ENCODE results near the gene NAALADL2. TPM values are rescaled to one million over a fixed set of nuclear protein-coding genes. Genes with fewer than 3 reads are reported as not detected.
A peak's percentile ranks its signal among the peaks of the same experiment; 100 is the strongest.

Gene NAALADL2
- total and polyA plus RNA-seq, 2 of the 8 experiments (the other 6 are each of a cell fraction or from before 2014, with no cell fraction given): 0.12 to 0.22 TPM

DNA sequence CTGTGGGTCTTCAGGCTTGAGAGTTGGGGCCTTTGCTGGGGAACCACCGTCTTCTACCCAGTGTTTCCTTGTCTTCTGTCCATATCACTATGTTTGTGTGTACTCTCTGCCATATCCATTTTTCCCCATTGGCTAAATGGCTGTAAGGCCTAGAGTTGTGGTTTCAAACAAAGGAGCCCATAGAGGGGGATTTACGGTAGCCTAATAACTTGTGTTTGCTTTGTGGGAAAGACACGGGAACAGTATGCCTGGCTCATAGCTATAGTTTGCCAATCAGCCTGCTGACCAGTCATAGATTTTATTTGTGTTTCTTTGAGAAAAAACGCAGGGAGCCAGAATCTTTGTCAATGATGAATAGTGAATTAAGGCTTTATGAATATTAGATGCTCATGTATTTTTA lies 554.8 kb downstream of the NAALADL2 start:
- Histone ChIP-seq H4K20me1 (replicated peaks in 1 of 2; ENCODE audit: control insufficient read depth in 1 of 2, insufficient read depth in 2 of 2, low read length in 2 of 2) (no peaks in the 10 kb centered on the region), H3K79me1 (ENCODE audit: low read depth, low read length) (no peaks in the 10 kb centered on the region), H2AFZ (ENCODE audit: low read length) (peak overlapping the region; percentile 28), H2BK120ac (replicated peaks; ENCODE audit: low read depth, low read length) (no peak overlapping the region), H3K56ac (replicated peaks; ENCODE audit: insufficient read length, low read depth, low read length) (no peak overlapping the region), H2BK20ac (ENCODE audit: low read length) (no peak overlapping the region), H3K9me3 (ENCODE audit: insufficient read depth in 2 of 2, low read depth in 1 of 2, low read length in 1 of 2) (no peaks in the 10 kb centered on the region), H2AK5ac (ENCODE audit: low read depth, low read length) (no peak overlapping the region), H2BK12ac (ENCODE audit: low read depth, low read length) (no peak overlapping the region), H4K5ac (ENCODE audit: insufficient read length, low read depth, low read length) (no peak overlapping the region), H3K4ac (replicated peaks; ENCODE audit: insufficient read length, low read depth, low read length) (no peak overlapping the region), H4K91ac (replicated peaks; ENCODE audit: insufficient read length, low read length) (no peak overlapping the region), H3K14ac (ENCODE audit: insufficient read length) (no peak overlapping the region), H3K36me3 (ENCODE audit: control insufficient read depth in 2 of 4, insufficient read depth in 4 of 4, low read length in 3 of 4) (no peaks in the 10 kb centered on the region), H4K8ac (ENCODE audit: extremely low read depth, insufficient read depth, low read length) (no peak overlapping the region), H3K4me1 (replicated peaks in 1 of 4; ENCODE audit: control insufficient read depth in 3 of 4, insufficient read depth in 4 of 4, low read length in 3 of 4) (no peaks in the 10 kb centered on the region), H3K9ac (replicated peaks in 1 of 4; ENCODE audit: extremely low read depth in 1 of 4, low read depth in 3 of 4, low read length in 3 of 4) (no peak overlapping the region), H3K79me2 (ENCODE audit: control insufficient read depth in 1 of 2, insufficient read depth in 2 of 2, low read length in 2 of 2) (no peaks in the 10 kb centered on the region), H3K27me3 (replicated peaks in 1 of 4; ENCODE audit: control insufficient read depth in 3 of 4, extremely low read depth in 1 of 4, insufficient read depth in 3 of 4, low read length in 3 of 4) (no peaks in the 10 kb centered on the region), H3K4me3 (ENCODE audit: extremely low read depth in 1 of 4, insufficient read depth in 2 of 4, low read depth in 3 of 4, low read length in 4 of 4) (no peak overlapping the region), H3K4me2 (ENCODE audit: insufficient read depth in 1 of 2, low read depth in 2 of 2, low read length in 2 of 2) (no peak overlapping the region), H3K18ac (ENCODE audit: extremely low read depth, low read length) (no peak overlapping the region), H3K23me2 (ENCODE audit: low read depth, low read length) (no peaks in the 10 kb centered on the region), H2BK5ac (ENCODE audit: low read depth, low read length) (no peak overlapping the region), H3K27ac (ENCODE audit: low read depth, low read length) (no peak overlapping the region), H3K23ac (ENCODE audit: insufficient read length) (no peak overlapping the region), H2BK15ac (ENCODE audit: low read length) (no peak overlapping the region)
- no peak for DNase-seq (ENCODE audit: low read depth in 1 of 2, low spot score in 2 of 2)
- 93% methylated on average over 4 of the region's 4 CpGs; no CpG with 5 or more reads in 1 of the 2 experiments for WGBS, 2 experiments (ENCODE audit: extremely low coverage in 1 of 2, insufficient coverage in 1 of 2, insufficient read length in 1 of 2, insufficient replicate concordance in 2 of 2, low coverage in 1 of 2, low lambda C conversion rate in 2 of 2, missing lambda C conversion rate in 1 of 2)
- POLR2A ChIA-PET (ENCODE audit: partially characterized antibody): no interaction called here
- CTCF ChIA-PET (ENCODE audit: partially characterized antibody): no interaction called here
- FAIRE-seq: no peak
- no peak for TF ChIP-seq RBBP5 (IDR thresholded peaks at IDR 0.05; ENCODE audit: borderline replicate concordance, low read depth, low read length)
- TF ChIP-seq ZNF274 (IDR thresholded peaks at IDR 0.05; ENCODE audit: borderline replicate concordance, extremely low read depth, low read length): no peak
- no peak for TF ChIP-seq HDAC6 (IDR thresholded peaks at IDR 0.05; ENCODE audit: low read depth, low read length)
- no peak for TF ChIP-seq POLR2AphosphoS5 (IDR thresholded peaks at IDR 0.05; ENCODE audit: low read depth, low read length)
- no peak for TF ChIP-seq SRF (IDR thresholded peaks at IDR 0.05; ENCODE audit: low read depth, low read length)
- TF ChIP-seq JUND (IDR thresholded peaks at IDR 0.05; ENCODE audit: low read length): no peak
- TF ChIP-seq HDAC2 (IDR thresholded peaks at IDR 0.05; ENCODE audit: borderline replicate concordance in 1 of 2, low read depth in 2 of 2, low read length in 2 of 2): no peak
- TF ChIP-seq FOSL1 (IDR thresholded peaks at IDR 0.05; ENCODE audit: insufficient read depth, low read depth, low read length): no peak
- TF ChIP-seq NRF1 (IDR thresholded peaks at IDR 0.05; ENCODE audit: low read depth, low read length): no peak
- TF ChIP-seq SUZ12 (IDR thresholded peaks at IDR 0.05; ENCODE audit: low read length): no peak
- TF ChIP-seq POU5F1 (IDR thresholded peaks at IDR 0.05; ENCODE audit: low read depth, low read length): no peak
- TF ChIP-seq, protein P1, sequence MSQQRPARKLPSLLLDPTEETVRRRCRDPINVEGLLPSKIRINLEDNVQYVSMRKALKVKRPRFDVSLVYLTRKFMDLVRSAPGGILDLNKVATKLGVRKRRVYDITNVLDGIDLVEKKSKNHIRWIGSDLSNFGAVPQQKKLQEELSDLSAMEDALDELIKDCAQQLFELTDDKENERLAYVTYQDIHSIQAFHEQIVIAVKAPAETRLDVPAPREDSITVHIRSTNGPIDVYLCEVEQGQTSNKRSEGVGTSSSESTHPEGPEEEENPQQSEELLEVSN (IDR thresholded peaks at IDR 0.05): no peak
- TF ChIP-seq, protein P2, sequence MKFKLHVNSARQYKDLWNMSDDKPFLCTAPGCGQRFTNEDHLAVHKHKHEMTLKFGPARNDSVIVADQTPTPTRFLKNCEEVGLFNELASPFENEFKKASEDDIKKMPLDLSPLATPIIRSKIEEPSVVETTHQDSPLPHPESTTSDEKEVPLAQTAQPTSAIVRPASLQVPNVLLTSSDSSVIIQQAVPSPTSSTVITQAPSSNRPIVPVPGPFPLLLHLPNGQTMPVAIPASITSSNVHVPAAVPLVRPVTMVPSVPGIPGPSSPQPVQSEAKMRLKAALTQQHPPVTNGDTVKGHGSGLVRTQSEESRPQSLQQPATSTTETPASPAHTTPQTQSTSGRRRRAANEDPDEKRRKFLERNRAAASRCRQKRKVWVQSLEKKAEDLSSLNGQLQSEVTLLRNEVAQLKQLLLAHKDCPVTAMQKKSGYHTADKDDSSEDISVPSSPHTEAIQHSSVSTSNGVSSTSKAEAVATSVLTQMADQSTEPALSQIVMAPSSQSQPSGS (IDR thresholded peaks at IDR 0.05; ENCODE audit: low read length): no peak
